Measurements from ENCODE around the gene BACH2.
"Not testable (repeated sequence)": the region's sequence is repeated elsewhere in the genome, so short reads cannot be mapped to it uniquely, and the experiment has no call there.

Gene BACH2

DNA sequence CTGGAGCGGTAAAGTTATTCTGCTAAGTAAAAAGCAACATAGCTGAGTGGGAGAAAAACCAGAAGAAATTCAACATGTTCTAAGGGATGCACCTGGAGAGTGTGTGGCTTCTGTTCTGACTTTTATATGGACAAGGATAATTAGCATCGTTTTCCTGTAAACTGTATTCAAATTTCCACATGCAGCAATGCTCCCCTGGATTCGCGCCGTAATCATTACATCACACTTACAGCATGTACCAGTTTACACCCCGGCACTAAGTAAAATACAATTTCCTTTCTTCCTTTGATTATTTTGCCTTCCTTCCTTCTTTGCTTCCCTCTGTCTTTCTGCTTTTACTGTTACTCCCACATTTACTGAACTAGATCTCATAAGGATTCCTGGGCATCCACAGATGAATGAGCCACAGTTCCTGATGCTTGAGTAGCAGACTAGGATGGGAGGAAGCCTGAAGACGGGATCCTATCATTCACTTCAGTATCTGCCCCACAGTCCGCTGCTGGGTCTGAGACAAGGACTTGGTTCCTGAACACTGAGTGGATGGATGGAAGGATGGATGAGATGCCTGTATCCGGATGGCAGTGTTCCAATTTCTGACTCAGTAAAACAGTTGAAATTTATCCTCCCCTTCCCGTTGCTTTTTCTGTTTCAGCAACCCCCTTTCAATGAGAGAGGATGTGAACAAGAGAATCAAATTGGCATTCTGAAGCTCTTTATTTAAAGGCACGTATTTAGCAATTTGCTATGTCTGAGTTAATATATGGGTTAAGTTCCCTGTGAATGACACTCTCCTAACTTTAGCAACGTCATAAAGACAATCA is 227.7 kb downstream of the BACH2 start:
- no peak for DNase-seq (ENCODE audit: low read depth in 2 of 2)

DNA sequence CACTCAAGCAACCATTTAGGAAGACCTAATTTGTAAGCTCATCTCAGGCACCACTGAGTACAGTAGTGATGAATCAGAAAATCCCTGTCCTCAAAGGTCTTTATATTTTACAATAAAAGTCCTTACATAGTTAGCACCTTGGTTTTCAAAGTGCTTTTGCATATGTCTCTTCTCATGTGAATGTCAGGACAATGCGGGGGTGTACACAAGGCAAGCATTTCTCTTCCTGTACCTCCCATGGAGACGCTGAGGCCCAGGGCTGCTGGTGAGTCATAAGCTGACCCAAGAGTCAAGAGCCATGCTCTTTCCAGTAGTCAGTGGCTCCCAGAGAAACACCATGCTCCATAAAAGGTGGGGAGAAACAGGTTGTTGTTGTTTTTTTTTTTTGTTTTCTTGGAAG is 228.4 kb downstream of the BACH2 start:
- DNase-seq (ENCODE audit: low read depth in 2 of 2) = peak in 1 of 2 donors; percentile 16

DNA sequence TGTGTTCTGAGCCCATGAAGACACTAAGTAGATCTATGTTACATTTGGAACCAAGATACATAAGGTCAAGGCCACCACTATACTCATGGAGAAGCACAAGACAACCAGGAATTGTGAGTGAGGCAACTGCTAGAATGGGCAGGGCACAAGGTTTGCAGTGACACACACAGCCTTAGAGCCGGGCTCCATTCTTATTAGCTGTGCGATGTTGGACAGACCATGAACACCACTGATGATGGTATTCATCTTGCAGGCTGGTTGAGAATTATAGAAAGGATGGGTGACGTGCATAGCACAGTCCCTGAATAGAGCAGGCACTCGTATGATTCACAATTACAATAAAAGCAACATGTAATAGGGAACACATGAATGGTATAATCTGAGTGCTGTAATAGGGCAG is 229.9 kb downstream of the BACH2 start:
- DNase-seq (ENCODE audit: low read depth in 2 of 2) = no peak

DNA sequence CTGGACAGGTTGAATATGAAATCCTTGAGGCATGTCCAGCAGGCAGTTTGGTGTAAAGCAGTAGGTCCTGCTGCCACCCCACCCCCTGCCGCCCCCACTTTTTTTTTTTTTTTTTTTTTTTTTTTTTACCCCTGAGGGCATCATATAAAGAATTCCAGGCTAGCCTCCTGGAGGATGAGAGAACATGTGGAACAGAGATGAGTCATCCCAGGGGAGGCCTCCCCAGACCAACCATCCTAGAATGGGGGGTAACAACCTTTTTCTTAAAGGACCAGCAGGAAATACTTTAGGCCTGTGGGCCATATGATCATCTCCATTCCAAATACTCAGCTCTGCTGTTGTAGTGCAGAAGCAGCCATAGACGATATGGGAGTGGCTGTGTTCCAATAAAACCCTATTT is 231.5 kb downstream of the BACH2 start:
- no peak for DNase-seq (ENCODE audit: low read depth in 2 of 2)

DNA sequence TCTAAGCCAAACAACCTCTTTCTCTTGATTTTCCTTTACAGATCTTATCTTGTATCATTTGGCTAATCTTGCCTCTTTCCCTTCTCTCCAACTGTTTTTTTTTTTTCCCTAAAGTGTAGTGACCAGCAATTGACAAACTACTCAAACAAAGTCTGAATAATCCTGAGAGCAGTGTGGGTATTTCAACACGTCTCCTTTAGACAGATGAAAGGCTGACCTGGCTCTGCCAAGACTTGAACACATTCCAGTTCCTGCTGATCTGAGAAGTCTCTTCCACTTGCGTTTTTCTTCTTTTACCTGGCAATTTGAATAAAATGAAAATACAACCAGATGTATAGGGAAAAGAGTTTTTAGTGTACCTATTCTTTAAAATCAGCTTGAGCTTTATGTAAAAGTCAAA is 234.0 kb downstream of the BACH2 start:
- DNase-seq (ENCODE audit: low read depth in 2 of 2) = no peak

DNA sequence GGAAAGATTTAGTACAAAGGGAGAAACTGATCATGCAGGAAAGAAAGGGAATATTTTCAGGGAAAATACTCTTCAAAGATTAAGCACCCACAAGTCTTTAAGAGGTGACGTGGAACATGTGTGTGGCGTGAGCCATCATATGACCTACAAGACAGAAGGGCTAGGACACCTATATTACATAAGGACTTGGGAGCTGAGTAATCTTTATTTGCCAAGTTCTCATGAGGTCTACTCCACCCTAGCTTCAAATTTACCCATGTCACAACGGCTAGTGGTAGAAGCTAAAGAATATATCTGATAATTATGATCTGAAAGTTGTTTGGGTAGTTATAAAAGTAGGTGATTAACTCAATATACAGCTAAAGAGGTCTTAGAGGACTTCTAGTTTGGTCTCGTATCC is 234.6 kb downstream of the BACH2 start:
- DNase-seq (ENCODE audit: low read depth in 2 of 2) = no peak

DNA sequence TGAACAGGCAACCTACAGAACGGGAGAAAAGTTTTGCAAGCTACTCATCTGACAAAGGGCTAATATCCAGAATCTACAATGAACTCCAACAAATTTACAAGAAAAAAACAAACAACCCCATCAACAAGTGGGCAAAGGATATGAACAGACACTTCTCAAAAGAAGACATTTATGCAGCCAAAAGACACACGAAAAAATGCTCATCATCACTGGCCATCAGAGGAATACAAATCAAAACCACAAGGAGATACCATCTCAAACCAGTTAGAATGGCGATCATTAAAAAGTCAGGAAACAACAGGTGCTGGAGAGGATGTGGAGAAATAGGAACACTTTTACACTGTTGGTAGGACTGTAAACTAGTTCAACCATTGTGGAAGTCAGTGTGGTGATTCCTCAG is 237.5 kb downstream of the BACH2 start:
- not testable (repeated sequence) for DNase-seq (ENCODE audit: low read depth in 2 of 2)

DNA sequence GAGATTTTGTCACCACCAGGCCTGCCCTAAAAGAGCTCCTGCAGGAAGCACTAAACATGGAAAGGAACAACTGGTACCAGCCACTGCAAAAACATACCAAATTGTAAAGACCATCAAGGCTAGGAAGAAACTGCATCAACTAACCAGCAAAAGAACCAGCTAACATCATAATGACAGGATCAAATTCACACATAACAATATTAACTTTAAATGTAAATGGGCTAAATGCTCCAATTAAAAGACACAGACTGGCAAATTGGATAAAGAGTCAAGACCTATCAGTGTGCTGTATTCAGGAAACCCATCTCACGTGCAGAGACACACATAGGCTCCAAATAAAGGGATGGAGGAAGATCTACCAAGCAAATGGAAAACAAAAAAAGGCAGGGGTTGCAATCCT is 240.7 kb downstream of the BACH2 start:
- not testable (repeated sequence) for DNase-seq (ENCODE audit: low read depth in 2 of 2)

DNA sequence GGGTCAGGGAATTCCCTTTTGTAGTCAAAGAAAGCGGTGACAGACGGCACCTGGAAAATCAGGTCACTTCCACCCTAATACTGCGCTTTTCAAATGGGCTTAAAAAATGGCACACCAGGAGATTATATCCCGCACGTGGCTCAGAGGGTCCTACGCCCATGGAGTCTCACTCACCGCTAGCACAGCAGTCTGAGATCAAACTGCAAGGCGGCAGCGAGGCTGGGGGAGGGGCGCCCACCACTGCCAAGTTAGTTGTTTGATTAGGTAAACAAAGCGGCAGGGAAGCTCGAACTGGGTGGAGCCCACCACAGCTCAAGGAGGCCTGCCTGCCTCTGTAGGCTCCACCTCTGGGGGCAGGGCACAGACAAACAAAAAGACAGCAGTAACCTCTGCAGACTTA is 242.4 kb downstream of the BACH2 start:
- DNase-seq (ENCODE audit: low read depth in 2 of 2) = not testable (repeated sequence)

DNA sequence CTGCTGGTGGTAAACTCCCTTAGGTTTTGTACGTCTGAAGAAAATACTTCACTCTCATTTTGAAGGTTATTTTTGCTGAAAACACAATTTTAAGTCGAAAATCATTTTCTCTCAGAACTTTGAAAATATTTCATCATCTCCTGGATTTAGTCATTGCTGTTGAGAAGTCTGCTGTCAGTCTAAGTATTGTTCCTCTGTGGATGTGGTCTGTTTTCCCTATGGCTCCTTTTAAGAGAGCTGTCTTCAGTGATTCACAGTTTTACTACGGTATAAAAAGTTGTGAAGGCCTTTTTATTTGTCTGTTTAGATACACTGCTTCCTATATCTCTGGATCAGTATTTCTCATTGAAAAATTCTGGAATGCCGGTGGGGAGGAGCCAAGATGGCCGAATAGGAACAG is 243.0 kb downstream of the BACH2 start:
- DNase-seq (ENCODE audit: low read depth in 2 of 2) = no peak

DNA sequence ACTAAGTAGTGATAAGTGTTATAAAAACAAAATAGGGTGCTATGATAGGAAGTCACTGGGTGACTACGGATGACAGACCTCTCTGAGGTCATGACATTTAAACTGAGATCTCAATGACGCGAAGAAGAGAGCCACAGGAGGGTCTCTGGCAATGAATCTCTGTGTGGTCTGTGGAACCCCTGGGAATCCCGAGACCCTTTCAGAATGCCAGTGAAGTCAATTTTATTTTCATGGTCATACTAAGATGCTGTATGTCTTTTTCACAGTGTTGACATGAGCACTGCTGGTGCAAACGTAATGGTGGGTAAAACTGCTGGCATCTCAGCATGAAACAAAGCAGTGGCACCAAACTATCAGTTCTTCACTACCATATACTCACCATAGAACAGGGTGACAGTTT is 247.3 kb downstream of the BACH2 start:
- DNase-seq (ENCODE audit: low read depth in 2 of 2) = no peak

DNA sequence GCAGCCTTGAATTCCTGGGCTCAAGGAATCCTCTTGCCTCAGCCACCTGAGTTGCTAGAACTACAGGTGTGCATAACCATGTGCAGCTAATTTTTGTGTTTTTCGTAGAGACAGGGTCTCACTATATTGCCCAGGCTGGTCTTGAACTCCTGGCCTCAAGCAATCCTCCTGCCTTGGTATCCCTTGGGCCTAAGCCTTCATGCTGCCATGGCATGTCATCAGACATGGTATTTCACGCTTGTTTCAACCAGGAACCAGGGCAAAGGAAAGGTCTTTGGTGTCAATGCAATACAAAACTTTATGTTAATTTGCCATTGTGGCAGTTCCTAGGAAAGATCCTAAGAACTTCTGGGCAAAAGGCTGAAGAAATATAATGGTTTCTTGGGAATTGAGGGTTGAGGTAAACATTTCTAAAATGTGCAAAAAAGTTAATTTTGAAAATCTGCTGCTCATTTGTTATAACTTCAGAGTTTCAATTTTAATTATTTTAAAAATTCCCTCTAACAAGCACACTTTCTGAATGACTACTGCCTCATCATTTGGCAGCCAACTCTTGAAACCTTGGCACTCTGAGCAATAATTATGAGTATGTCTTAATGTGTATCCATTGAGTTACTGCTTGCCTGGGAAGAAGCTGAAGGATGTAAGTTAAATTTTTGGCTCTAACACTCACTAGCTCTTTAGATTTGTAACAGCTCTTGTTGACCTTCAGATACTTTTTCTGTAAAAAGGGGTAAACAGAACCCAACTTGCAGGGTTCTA is 248.3 kb downstream of the BACH2 start:
- no peak for DNase-seq (ENCODE audit: low read depth in 2 of 2)

DNA sequence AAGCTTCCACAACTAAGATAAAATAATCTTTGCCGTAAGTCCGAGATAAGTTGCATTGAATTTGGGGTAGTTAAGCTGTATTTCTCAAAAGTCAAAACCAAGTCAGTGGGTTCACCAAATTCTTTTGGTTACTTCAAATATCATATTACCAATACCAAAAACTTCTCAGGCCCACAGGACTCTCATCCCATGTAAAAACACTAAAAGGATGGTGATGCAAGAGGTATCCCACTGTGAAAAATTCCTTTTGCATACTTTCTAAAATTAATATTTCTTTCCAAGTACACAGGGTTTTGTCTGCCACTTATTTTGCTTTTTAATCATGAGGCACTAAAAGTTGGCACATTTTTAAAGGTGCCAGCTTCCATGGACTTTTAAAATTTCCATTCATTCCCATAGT is 251.1 kb downstream of the BACH2 start:
- DNase-seq (ENCODE audit: low read depth in 2 of 2) = no peak

DNA sequence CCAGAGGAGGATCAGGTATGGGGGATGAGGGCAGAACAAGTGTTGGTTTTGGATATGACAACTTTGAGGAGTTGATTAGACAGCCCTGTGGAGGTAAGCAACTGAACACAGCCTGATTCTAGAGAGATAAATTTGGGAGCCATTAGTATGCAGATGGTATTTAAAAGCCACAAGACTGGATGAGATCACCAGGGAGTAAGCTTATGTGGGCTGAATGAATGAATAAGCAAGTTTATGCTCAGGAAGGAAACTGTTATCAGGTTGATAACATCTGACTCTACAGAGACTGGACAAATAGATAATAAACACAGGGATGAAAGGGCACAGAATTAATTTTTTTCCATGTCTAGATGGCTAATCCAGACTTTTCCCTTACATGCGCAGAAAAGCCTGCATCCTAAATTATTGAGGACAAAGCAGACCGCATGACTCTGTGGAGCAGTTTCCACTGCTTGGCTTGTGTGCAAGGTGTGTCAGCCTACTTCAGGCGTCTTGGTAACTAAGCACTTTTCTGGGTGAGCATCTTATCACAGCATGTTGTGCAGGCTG is 251.7 kb downstream of the BACH2 start:
- DNase-seq (ENCODE audit: low read depth in 2 of 2) = no peak

DNA sequence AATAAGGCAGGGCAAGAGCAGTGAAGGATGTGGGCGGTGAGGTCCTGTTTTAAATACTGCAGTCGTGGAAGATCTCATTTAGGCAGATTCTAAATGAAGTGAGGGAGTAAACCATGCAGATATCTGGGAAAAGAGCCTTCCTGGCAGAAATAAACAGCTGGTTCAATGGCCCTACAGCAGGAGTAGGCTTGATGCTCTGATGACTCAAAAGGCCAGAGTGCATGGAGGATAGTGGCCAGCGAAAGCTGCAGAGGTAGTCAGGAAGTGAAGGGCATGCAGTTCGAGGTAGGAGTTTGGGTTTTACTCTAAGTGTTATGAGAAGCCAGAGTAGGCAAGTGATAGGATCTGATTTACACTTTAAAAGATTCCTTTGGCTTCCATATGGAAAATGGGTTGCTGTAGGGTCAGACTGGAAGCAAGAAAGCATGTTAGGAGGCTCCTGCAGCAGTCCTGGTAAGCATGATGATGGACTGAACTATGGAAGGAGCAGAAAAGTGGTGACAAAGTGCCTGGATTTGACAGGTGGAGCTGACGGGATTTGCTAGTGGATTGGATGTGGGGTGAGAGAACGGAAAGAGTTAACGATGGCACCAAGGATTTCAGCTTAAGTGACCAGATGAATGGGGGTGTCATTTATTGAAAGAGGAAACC is 252.3 kb downstream of the BACH2 start:
- no peak for DNase-seq (ENCODE audit: low read depth in 2 of 2)

DNA sequence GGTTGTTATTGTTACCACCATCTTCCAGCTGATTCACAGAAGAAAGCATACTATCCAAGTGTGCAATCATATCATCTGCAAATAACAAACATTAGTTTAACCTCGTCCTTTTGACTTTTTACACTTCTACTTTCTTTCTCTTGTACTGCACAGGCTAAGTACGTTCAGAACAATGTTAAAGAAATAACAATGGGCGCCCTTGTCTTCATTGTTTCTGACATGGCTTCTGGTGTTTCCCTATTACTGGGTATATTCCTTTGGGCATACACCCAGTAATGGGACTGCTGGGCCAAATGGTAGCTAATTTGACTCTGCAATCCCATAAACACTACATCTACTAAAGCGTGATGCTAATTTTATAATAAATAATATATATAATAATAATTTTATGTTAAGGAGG is 255.7 kb downstream of the BACH2 start:
- DNase-seq (ENCODE audit: low read depth in 2 of 2) = no peak

DNA sequence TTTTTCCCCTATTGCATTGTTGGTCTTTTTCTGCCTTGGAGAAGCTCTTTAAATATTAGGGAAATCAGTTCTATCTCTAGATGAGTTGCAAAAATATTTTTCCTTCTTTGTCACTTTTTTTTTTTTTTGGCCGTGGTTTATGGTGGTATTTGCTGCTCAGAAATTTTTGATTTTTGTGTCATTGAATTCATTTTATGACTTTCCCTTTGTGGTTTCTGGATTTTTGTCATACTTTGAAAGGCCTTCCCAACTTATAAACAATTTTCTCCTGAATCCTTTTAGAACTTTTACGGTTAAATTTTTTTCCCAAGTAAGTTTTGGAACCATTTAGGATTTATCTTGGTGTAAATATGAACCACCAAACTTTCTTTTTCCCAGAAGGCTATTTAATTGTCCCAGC is 256.7 kb downstream of the BACH2 start:
- DNase-seq (ENCODE audit: low read depth in 2 of 2) = no peak

DNA sequence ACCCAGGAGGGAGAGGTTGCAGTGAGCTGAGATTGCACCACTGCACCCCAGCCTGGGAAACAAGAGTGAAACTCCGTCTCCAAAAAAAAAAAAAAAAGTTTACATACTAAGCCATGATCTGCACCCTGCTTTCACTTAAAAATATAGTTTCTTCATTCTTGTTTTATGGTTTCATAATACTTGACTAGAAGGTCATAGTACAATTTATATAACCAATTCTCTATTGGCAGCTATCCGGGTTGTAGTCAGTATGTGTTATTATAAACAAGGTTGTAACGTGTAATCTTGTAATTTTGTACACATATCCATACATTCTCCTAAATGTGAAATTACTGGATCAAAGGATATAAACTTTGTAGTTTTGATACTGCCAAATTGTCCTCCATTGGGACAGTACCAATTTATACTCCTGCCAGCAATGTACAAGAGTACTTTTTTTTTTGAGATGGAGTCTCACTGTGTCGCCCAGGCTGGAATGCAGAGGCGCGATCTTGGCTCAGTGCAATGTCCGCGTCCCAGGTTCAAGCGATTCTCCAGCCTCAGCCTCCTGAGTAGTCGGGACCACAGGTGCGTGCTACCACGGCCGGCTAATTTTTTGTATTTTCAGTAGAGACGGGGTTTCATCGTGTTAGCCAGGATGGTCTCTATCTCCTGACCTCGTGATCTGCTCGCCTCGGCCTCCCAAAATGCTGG is 257.5 kb downstream of the BACH2 start:
- no peak for DNase-seq (ENCODE audit: low read depth in 2 of 2)

DNA sequence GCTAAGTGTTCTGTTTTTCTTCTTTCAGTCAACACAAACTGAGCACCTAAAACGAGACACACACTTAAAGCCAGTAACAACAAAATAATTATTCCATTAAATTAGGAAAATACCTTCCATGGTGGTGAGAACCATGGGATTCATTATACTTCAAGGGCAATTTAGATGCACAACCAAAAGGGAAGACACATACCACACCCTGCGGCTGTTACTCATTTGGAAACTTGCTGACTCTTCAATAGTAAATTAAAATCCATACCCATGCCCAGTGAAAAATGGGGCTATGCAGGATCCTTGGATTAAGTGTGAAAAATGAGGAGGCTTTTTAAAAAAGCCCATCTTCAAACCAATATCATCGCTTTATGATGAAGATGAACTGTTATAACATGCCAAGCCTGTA is 259.7 kb downstream of the BACH2 start:
- no peak for DNase-seq (ENCODE audit: low read depth in 2 of 2)

DNA sequence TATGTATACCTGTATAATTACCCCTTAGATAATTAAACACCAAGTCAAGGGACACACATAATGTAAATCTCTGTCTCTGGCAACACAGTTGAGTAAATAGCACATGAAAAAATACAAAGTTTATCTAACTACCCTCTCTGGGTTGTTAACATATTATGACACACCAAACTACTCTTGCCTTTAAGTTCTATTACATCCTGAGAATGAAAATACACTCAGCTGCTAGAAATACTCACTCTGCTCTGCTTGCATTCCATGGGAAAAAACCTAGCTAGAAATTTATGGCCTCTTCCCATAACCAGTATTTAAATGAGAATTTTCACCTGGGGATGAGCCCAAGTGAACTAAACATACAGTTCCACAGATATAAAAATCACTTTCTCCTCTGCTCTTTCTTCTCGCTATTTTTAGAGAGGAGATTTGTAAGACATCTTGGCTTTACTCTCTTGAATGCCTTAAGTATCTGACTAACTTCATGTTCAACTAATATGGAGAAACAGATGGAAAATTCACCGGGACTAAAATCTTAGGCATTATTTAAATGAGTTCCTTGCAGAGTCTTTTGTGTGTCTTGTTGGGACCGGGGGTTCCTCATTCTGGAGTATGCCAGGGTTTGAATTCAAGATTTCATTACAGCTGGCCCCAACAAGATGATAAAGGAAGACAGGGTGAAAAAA is 261.5 kb downstream of the BACH2 start:
- DNase-seq (ENCODE audit: low read depth in 2 of 2) = no peak

DNA sequence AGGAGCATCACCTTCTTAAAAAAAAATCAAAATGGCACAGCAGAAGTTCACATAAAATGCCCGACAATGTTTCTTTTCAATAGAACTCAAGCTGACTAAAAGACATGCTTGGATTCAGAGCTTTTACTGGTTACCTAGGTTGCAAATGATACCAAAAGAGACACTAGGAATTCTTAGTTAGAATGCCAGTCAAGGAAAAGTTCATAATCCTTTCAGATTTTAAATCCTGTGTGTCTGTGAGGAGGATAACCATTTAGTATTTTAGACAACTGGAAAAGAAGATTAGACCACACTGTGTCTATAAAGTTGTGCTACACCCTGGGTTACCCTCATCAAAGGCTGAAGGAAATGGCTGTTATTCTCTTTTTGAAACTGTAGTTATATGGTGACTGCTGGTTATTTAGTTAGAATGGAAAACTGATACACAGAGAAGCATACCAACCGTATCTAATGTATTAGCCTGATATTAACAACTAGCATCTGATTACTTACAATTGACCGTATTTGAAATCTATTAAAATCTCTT is 262.8 kb downstream of the BACH2 start:
- no peak for DNase-seq (ENCODE audit: low read depth in 2 of 2)
